ENCODE measurements around the gene CMIP.
"Not testable (repeated sequence)": the region's sequence is repeated elsewhere in the genome, so short reads cannot be mapped to it uniquely, and the experiment has no call there.

CMIP gene

DNA sequence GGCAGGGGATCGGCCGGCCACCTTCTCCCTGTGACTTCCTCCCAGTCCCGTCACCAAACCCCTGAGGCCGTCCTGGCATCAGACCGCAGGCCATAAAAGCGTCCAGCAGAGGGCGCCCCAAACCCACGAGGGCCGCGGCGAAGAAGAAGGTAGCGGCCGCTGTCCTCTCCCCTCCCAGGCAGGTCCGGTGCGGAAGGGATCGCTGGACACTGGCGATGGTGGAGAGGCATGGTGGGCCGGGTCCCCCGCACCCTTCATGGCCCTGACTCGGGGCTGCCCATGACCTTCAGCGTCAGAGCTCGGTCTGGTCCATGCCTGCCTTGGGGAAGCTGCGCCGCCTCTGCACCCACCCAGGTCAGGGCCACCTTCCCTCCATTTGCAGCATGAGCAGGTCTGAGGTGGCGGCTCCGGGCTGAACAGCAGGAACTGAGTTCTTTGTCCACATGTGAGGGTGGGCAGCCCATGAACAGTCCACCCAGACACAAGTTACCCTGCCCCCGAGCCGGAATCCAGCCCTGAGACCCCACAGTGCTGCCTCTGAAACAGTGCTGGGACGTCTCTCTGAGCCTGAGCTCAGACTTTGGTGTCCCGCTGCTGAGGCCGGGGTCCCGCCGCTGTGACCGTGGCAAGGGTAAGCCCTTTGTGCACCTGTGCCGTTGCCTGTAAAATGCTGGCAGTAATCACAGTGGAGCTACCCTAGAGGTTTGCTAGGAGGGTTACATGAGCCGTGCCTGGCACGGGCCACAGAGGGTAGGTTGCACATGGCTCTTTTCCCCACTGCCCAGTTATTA, 40.8 kb upstream of the CMIP start:
- Histone ChIP-seq H4K20me1 (peaks cover 0 to 6% (median 0%) of the 10 kb centered on the region in 11 experiments; a peak in 3 of 22 replicates), H3K36me3 (peaks cover 0 to 3% (median 0%) of the 10 kb centered on the region in 11 experiments; a peak in 1 of 22 replicates), H3K27ac (no peak overlapping the region), H3K4me3 (peak overlapping the region in 3 of 10 experiments; percentile 1 to 57 (median 45); a peak in 6 of 20 replicates), H3K4me1 (peaks cover 5 to 20% (median 10%) of the 10 kb centered on the region in 10 experiments; a peak in 17 of 20 replicates), H3K4me2 (peak overlapping the region; percentile 56 to 95 (median 84)), H3K27me3 (no peaks in the 10 kb centered on the region), H3K9me3 (replicated peaks in 1 of 11) (peaks cover 0 to 19% (median 7%) of the 10 kb centered on the region in 11 experiments; a peak in 8 of 22 replicates), H3K9ac (peak overlapping the region in 7 of 11 experiments; percentile 11 to 62 (median 39); a peak in 8 of 22 replicates)
- no peak for TF ChIP-seq Cebpa-rat (IDR thresholded peaks at IDR 0.05)

DNA sequence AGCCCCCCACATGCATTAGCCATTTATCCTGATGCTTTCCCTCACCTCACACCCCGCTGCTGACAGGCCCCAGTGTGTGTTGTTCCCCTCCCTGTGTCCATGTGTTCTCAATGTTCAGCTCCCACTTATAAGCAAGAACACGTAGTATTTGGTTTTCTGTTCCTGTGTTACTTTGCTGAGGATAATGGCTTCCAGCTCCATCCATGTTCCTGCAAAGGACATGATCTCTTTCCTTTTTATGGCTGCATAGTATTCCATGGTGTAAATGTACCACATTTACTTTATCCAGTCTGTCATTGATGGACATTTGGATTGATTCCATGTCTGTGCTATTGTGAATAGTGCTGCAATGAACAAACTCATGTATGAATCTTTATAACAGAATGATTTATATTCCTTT, 39.6 kb upstream of the CMIP start:
- H3K4me1 ChIP-seq = peaks cover 5 to 25% (median 12%) of the 10 kb centered on the region in 10 experiments; a peak in 17 of 20 replicates
- H3K27ac ChIP-seq; H3K9ac ChIP-seq; H3K9me3 ChIP-seq (replicated peaks in 1 of 11); H3K27me3 ChIP-seq; H3K4me3 ChIP-seq; H3K4me2 ChIP-seq; H4K20me1 ChIP-seq; H3K36me3 ChIP-seq: not testable (repeated sequence)

DNA sequence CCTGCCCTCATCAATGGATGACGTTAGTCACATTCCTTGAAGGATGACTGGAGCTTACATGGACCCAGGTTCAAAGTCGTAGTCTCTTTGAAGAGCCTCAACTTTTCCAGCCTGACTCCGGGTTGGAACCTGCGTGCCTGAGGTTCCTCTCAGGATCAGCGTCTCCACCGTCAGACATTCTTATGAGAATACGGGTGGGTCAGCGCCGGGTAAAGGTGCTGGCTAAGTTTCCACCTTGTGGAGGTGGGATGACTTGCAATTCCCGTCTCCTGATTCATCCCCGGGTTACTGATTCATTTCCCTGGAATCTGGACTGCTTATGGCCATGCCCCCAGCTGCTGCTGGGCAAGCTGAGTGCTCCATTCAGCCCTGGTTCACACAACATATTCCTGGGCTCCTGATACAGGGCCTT, 38.9 kb upstream of the CMIP start:
- Histone ChIP-seq H3K27ac (no peak overlapping the region), H3K4me3 (no peak overlapping the region), H3K36me3 (no peaks in the 10 kb centered on the region), H3K9me3 (replicated peaks in 1 of 11) (no peaks in the 10 kb centered on the region), H3K9ac (no peak overlapping the region), H3K27me3 (no peaks in the 10 kb centered on the region), H3K4me1 (peaks cover 5 to 27% (median 12%) of the 10 kb centered on the region in 10 experiments; a peak in 17 of 20 replicates), H3K4me2 (no peak overlapping the region), H4K20me1 (peaks cover 0 to 6% (median 0%) of the 10 kb centered on the region in 11 experiments; a peak in 3 of 22 replicates)
- no peak for TF ChIP-seq Cebpa-rat (IDR thresholded peaks at IDR 0.05)

DNA sequence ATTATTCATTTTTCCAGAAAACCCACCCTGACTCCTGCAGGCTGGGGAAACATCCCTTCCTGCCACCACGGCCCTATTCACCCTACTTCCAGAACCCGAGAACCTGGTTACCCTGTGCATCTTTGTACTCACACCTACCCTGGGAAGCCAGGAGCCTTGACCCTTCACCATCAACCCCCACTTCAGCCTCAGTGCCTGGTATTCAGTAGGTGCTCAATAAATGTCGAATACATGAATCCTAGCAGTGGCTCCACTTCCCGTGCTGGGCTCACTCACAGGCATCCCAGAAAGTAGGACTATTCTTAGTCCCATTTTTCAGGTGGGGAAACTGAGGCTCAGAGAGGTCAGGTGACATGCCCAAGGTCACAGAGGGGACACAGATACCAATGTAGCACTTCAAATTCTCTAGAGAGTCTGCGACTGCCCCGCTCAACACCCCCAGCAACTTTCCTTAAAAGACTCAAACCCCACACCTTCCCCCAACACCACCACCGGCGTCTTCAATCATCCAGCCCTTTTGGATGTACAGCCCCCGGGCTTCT, 36.1 kb upstream of the CMIP start:
- H3K9ac ChIP-seq = no peak overlapping the region
- no peaks in the 10 kb centered on the region for H3K9me3 ChIP-seq (replicated peaks in 1 of 11)
- H3K4me2 ChIP-seq = peak overlapping the region in 1 of 11 experiments; percentile 5; a peak in 1 of 22 replicates

DNA sequence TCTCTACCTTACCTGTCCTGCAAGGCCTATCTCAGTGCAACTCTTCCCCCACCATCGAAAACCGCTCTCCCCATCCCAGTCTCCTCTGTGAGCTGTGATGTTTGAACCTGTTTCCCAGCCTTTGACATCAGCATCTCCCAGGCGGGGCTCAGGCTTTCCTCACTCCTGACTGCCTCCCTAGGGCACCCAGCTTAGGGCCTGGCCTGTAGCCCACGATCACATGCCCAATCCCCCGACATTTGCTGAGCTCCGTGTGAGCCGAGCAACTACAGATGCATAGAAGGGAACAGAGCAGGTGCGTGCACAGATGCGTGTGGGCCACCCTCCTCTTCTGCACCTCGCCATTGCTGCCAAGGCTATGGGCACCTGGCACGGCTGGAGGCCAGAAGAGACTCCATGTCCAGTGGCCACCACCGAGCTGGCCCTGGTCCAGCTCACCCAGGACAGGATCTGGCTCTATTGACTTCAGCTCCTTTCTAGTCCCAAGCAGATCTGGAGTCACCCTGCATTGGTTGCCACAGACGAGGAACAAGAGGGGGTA, 35.5 kb upstream of the CMIP start:
- no peaks in the 10 kb centered on the region for H3K36me3 ChIP-seq
- no peaks in the 10 kb centered on the region for H3K27me3 ChIP-seq
- no peak overlapping the region for H3K9ac ChIP-seq

More for the DNA sequence above, 36.1 kb upstream of the CMIP start:
- Histone ChIP-seq H3K27me3 (no peaks in the 10 kb centered on the region), H3K4me1 (peaks cover 5 to 24% (median 7%) of the 10 kb centered on the region in 10 experiments; a peak in 17 of 20 replicates), H4K20me1 (peaks cover 0 to 6% (median 0%) of the 10 kb centered on the region in 11 experiments; a peak in 3 of 22 replicates), H3K4me3 (no peak overlapping the region), H3K36me3 (no peaks in the 10 kb centered on the region), H3K27ac (no peak overlapping the region)
- TF ChIP-seq Cebpa-rat (IDR thresholded peaks at IDR 0.05) = no peak

DNA sequence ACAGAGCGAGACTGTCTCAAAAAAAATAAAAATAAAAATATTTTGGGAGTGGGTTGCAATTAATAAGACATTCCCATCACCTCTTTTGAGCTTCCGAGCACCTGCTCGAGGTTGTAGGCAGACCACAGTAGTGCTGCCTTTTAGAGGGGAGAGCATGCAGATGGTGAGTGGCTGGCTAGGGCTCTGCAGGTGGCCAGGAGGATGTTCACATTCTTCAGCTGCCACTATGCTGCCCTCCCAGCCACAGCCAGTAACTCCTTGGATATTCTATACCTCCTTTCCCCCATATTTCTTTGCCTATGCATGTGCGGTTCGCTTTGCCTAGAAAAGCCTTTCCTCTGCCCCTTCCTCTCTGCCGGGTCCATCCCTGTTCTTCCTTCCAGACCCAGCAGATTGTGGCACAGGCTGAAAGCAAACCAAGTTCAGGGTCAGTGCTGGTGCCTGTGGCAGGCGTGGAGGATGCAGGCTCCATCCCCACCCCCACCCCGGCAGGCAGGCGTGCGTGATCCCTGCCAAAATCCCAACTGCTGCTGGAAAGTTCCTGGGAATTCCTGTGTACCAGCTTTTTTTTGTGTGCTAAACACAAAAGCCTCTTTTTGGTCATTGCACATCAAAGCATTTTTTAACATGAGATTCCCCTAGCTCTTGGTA, 33.8 kb upstream of the CMIP start:
- Histone ChIP-seq H3K27ac (no peak overlapping the region), H3K36me3 (no peaks in the 10 kb centered on the region), H3K4me1 (peaks cover 0 to 17% (median 0%) of the 10 kb centered on the region in 10 experiments; a peak in 4 of 20 replicates), H3K4me2 (no peak overlapping the region), H3K9ac (no peak overlapping the region), H3K9me3 (replicated peaks in 1 of 11) (no peaks in the 10 kb centered on the region), H3K4me3 (no peak overlapping the region), H4K20me1 (no peaks in the 10 kb centered on the region), H3K27me3 (no peaks in the 10 kb centered on the region)
- TF ChIP-seq Cebpa-rat (IDR thresholded peaks at IDR 0.05) = no peak

More for the DNA sequence above, 35.5 kb upstream of the CMIP start:
- no peaks in the 10 kb centered on the region for H3K9me3 ChIP-seq (replicated peaks in 1 of 11)
- H3K4me3 ChIP-seq = no peak overlapping the region
- no peak overlapping the region for H3K27ac ChIP-seq
- no peak for TF ChIP-seq Cebpa-rat (IDR thresholded peaks at IDR 0.05)
- peak overlapping the region in 3 of 11 experiments; percentile 5 to 26 (median 19); a peak in 3 of 22 replicates for H3K4me2 ChIP-seq
- H3K4me1 ChIP-seq = peaks cover 0 to 18% (median under 1%) of the 10 kb centered on the region in 10 experiments; a peak in 10 of 20 replicates
- H4K20me1 ChIP-seq = peaks cover 0 to under 1% (median 0%) of the 10 kb centered on the region in 11 experiments; a peak in 3 of 22 replicates

DNA sequence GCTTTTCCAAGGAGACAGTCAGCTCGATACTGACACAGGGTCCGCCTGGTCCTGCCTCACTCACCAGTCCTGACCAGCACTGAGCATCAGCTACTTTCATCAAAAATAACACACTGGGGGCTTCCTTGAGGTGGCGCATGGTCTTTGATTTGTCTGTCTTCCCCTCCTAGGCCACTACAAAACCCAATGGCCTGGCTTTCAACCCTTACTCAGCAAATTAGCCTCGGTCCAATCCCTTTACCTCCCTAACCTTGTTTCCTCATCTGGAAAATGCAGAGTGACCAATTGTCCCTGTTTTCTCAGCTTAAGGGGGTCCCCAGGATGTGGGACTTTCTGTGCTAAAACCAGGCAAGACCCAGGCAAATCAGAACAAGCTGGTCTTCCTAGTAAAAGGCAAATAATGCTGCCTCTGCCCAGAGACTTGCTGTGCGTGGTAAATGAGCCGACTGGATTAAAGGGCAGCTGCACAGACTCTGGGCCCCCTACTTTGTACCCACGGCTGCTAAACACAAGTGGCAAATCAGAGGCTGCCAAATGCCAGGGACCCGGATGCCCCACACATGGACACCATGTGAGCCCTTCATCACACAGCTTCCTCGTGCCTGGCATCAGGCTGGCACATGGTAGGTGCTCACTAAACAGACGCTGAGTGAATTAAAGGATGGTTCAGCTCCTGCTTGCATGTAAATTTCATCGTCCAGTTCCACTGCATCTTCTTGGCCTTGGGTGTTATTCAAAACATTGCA, 31.2 kb upstream of the CMIP start:
- Histone ChIP-seq H3K27ac (no peak overlapping the region), H3K9ac (no peak overlapping the region), H3K9me3 (replicated peaks in 1 of 11) (no peaks in the 10 kb centered on the region), H3K27me3 (no peaks in the 10 kb centered on the region), H3K36me3 (no peaks in the 10 kb centered on the region), H3K4me1 (peaks cover 0 to 17% (median 0%) of the 10 kb centered on the region in 10 experiments; a peak in 4 of 20 replicates), H4K20me1 (no peaks in the 10 kb centered on the region), H3K4me3 (no peak overlapping the region), H3K4me2 (no peak overlapping the region)
- TF ChIP-seq Cebpa-rat (IDR thresholded peaks at IDR 0.05) = no peak

DNA sequence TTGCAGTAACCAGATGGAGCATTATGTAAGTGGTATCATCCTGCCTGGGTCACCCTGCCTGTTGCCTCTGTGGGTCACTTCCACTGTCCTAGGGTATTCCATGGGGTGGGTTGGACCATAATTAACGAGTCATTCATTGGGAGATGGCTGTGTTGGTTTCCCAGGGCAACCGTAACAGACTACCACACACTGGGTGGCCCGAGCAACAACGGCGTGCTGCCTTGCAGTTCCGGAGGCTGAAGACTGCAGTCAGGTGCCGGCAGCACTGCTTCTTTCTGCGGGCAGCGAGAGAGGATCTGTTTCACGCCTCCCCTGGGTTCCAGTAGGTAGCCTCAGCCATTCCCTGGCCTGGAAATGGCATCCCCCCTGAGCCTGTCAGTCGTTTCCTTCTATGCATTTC, 28.9 kb upstream of the CMIP start:
- Histone ChIP-seq H4K20me1 (no peaks in the 10 kb centered on the region), H3K27me3 (no peaks in the 10 kb centered on the region), H3K9me3 (replicated peaks in 1 of 11) (no peaks in the 10 kb centered on the region), H3K36me3 (no peaks in the 10 kb centered on the region), H3K27ac (no peak overlapping the region), H3K4me2 (no peak overlapping the region), H3K4me1 (peaks cover 0 to 6% (median 0%) of the 10 kb centered on the region in 10 experiments; a peak in 1 of 20 replicates), H3K4me3 (no peak overlapping the region), H3K9ac (no peak overlapping the region)
- no peak for TF ChIP-seq Cebpa-rat (IDR thresholded peaks at IDR 0.05)
